Activated naive CD4-positive, alpha-beta T cell treated with anti-CD3 and anti-CD28 coated beads, Interleukin-2, amount 50 U/mL, for 16 hours (primary cell): ENCODE measurements around the gene CLCN3.
"Not testable (repeated sequence)": the region's sequence is repeated elsewhere in the genome, so short reads cannot be mapped to it uniquely, and the experiment has no call there.

Experiments
- DNase-seq: peaks from one replicate; pipeline ENCODE4 v3.0.0-alpha.2; 2020

The CLCN3 gene

DNA sequence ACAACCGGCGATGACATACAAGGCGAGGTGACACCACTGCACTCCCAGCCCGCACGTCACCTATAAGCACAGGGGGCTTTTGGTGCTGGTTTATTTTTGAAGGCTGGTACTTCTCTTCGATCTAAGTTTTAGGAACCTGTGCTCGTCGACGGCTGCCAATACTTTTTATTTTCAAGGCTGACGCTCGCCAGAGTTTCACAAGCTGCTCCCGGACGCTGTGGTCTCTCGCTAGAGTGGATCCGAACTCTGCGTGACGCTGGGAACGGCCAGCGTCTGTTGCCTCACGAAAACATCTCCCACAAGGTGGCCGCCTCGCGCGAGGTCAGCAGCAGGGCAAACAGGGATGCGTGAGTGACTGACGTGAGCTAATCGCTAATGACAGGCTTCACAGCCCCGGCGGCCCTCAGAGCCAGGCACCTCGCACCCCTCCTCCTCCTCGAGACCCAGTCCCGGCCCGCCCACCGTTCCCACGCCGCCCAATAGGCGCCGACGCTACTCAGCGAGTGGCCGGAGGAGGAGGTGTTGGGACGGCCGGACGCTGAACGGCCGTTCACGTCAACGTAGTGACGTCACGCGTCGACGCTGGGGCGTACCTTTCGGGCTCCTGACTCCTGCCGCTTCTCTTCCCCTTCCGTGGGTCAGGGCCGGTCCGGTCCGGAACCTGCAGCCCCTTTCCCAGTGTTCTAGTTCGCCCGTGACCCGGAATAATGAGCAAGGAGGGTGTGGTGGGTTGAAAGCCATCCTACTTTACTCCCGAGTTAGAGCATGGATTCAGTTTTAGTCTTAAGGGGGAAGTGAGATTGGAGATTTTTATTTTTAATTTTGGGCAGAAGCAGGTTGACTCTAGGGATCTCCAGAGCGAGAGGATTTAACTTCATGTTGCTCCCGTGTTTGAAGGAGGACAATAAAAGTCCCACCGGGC lies at the start of gene CLCN3:
Gene CLCN3 (plus strand): TSS at position 621 of the 922 bp plus-strand sequence. CDS start 15,351 bp downstream, outside the sequence.
- DNase-seq, result peak; percentile 82

DNA sequence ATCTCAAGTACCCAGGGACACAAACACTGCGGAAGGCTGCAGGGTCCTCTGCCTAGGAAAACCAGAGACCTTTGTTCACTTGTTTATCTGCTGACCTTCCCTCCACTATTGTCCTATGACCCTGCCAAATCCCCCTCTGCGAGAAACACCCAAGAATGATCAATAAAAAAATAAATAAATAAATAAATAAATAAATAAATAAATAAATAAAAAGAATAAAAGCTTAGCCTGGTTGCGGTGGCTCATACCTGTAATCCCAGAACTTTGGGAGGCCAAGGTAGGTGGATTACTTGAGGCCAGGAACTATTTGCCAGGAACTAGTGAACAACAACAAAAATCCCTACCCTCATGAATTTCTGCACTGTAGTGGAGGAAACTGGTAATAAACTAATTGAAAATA lies 49.4 kb upstream of the CLCN3 start:
- not testable (repeated sequence) for DNase-seq

DNA sequence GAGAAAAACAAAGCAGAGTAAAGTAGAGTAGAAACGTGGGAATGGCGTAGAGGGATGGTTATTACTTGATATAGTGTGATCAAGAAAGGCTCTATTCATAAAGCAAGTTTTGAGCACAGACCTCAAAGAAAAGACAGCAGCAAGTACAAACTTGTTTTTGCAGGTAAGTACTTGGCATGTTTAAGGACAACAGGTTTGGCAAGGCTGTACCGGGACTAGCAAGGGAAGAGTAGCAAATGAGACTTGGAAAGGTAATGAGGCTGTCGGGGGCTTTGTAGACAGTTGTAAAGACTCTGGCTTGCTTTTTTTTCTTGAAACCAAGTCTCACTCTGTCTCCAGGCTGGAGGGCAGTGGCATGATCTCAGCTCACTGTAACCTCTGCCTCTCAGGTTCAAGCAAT lies 48.9 kb upstream of the CLCN3 start:
- DNase-seq, result no peak

DNA sequence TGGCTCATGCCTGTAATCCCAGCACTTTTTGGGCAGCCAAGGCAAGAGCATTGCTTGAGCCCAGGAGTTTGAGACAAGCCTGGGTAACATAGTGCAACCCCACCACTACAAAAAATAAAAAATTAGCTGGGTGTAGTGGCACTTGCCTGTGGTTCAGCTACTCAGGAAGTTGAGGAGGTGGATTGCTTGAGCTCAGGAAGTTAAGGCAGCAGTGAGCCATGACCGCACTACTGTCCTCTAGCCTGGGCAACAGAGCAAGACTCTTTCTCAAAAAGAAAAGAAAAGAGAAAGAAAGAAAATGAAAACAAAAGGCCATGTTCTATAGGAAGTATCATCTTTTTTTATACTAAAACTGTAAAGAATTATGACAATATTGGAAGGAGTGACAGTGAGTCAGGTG lies 46.5 kb upstream of the CLCN3 start:
- DNase-seq, result no peak

DNA sequence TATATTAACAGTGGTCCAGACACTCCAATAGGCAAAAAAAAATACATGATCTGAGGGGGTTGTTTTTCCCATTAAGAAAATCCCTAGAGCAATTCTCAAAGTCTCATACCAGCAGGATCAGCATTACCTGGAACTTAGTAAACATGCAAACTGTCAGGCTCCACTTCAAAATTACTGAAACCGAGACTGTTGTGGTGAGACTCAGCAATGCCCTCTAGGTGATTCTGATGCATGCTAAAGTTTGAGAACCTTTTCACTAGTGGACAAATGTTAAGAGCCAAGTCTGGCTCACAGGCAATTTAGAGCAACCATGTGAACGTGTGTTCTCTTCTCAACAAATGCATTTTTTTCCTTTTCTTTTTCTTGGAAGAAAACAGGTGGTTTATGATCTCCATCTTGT lies 38.2 kb upstream of the CLCN3 start:
- no peak for DNase-seq

DNA sequence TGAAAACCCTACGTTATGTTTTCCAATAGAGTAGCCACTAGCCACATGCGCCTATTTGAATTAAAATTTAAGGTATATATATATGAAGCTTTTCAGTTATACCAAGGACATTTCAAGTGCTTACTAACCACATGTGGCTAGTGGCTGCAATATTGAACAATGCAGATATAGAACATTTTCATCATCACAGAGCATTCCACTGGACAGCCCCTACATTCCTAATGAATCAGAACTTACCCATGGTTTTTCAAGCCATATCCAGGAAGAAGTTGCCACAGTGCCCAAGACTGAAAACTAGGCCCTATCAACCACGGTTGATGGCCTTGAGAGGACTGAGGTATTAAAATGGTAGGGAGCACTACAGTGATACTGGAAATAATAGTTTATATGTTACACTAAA lies 37.7 kb upstream of the CLCN3 start:
- no peak for DNase-seq

DNA sequence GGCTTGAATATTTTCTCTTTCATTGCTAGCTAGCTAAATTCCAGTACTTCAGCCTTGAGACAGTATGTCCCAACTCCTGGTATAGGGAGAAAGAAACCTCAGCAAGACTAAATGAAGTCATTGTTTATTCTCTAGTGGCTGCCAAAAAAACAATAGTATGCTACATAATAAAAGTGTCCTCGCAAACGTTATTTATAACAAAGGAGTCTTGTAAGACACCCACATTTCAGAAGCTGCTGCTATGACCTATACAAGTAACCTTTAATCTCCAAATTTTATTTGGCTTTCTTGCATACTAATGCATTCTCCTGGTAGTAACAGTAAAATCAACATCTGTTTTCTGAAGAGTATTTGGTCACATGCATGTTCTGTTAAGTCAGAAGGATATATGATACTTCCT lies 36.8 kb upstream of the CLCN3 start:
- DNase-seq, result no peak

DNA sequence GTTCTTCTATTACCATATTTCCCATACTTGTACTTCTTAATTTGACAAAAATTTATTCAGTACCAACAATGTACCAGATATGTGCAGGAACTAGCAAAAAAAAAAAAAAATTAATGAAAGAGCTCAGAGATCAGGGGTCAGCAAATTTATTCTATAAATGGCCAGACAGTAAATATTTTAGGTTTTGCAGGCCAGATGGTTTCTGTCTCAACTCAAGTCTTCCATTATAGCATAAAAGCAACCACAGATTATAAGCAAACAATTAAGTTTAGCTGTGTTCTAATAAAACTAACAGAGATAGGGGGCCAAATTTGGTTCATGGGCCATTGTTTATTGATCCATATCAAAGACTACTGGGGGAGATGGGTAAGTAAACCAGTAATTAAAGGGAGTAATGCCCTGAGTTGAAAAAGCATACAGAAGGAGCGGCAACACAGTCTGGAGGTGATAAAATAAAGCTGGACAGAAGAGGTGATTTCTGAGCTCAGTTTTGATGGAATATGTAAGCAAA lies 27.3 kb upstream of the CLCN3 start:
- DNase-seq, result no peak

DNA sequence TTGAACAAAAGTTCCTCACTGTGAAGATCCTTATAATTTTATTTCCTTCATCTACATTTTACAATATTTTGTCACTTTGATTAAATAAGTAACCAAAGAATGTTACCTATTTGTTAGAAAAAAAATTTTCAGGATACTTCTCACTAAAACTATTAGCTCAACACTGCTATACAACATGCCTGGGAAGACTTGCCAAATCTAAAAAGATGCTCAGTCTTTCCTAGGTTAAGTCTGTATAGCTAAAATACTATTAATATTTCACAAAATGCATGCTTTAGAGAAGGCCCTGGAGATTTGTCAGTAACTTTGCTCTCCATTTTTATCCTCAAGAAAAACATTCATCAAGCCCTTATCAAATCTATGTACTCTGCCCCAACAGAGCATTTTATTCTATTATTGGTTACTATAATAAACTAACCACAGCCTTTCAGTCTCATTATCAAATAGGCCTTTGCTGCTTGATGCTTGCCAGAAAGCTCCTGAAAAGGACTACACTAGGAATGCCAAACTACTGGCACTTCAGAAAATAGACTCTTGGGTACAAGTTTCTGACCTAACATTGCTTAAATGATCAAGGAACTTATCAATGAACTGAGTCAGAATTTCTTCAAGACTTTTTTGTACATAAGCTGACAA lies 25.7 kb upstream of the CLCN3 start:
- DNase-seq, result no peak

DNA sequence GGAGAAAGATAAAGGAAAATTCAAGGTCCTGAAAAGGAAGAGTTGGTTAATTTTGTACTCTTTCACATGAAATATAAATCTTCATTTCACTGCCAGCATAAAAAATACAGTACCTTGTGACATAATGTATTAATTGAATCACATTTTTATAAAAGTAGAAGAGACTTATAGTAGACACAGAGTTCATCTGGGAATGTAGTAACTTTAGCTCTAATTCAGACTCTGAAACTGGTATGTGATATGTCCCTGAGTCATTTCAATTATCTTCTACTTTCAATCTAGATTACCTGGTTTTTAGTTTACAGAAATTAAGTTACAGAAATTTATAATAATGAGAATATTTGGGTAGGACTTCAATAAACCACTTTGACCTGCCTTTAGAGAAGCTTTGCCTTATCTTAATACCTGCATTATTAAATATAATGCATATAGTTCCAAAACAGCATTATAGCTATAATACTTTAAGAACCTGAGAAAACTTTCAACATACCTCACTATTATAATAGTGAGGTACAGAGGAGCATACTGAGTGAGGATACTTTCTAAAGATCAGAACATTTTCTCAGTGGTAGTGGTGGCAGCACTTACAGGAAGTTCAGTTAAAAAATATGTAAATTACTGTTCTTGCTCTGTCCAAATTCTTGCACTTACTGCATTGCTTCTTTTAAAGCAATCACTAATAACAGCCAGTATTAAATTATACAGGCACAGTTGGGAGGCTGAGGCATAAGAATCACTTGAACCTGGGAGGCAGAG lies 19.2 kb upstream of the CLCN3 start:
- DNase-seq, result no peak

DNA sequence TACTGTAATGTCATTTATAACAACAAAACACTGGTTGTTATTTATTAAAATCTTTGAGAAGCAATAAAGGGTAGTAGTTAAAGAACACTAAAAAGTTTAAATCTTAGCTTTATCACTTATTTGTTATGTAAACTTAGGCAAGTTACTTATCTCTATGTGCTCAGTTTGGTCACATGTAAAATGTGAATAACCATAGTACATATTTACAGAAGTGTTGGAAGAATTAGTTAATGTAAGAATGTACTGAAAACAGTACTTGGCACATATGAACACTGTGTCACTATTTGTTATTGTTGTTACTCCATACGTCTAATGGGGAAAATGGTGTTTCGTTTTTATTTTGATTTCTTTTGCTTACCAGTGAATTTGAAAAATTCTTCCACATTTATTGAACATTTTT lies 17.1 kb upstream of the CLCN3 start:
- no peak for DNase-seq

DNA sequence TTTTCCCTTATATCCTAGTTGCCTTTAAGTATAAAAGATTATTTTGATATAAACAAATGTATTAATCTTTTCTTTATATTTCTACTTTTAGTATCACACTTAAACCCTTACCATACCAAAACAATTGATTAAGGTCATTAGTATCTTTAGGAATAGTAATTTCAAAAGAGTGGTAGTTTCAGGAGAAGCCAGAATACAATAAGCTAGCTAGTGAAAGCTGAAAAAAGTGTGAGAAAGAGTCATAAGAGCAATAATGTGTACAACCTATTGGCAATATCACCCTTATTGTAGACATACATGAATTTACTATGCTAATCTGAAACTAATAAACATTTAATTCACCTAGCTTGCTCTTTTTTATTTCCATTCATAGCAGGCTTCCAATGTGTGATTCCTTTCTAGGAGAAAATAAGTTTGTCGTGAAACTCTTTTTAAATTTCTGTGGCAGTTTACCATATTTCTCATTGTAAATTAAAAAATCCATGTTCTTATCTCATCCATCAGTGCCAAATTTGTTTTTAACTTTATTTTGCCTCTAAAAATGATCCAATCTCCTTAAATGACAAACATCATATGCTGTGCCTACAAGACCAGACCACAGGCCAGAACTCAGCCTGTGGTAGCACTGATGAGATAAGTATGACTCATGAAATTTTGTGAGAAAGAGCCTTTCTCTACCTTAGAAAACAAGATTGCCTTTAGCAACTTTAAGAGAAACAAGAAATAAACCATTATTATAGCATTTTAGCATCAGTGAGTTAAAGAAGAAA lies 16.1 kb upstream of the CLCN3 start:
- no peak for DNase-seq

DNA sequence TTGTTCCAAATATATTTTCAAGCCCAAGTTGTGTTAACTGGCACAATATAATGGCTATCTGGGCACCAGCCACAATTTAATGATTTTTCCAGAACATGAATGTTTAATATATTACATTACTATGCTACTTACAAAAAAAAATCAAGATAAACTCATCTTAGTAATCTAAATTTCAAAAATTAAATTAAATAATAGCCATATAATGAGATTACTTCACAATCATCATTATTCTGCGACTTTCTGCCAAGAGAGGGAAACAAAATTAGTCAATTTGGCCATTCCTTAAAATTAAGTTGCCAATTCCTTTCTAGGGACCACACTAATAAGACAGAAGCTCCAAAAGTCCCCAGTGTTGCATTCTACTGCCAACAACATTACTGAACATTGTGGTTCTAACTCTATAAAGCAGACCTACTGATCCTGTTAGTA lies 15.5 kb upstream of the CLCN3 start:
- no peak for DNase-seq

DNA sequence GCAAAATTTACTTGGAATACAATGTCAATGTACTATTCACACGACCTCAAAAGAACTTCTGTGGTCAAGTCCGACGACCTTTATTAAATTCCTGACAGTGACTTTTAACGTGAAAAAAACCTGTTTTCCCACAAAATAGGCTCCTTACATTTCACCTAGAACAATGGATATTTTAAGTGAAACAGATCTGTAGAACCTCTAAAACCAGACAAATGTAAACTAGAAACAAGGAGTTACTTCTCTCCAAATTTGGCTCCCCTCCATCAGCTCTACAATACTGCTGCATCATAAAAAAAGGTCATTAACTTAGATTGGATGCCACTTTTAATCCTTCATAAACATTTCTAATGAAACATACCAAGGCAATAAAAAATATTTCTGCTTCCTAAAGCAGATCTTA lies 9.2 kb upstream of the CLCN3 start:
- DNase-seq, result no peak

DNA sequence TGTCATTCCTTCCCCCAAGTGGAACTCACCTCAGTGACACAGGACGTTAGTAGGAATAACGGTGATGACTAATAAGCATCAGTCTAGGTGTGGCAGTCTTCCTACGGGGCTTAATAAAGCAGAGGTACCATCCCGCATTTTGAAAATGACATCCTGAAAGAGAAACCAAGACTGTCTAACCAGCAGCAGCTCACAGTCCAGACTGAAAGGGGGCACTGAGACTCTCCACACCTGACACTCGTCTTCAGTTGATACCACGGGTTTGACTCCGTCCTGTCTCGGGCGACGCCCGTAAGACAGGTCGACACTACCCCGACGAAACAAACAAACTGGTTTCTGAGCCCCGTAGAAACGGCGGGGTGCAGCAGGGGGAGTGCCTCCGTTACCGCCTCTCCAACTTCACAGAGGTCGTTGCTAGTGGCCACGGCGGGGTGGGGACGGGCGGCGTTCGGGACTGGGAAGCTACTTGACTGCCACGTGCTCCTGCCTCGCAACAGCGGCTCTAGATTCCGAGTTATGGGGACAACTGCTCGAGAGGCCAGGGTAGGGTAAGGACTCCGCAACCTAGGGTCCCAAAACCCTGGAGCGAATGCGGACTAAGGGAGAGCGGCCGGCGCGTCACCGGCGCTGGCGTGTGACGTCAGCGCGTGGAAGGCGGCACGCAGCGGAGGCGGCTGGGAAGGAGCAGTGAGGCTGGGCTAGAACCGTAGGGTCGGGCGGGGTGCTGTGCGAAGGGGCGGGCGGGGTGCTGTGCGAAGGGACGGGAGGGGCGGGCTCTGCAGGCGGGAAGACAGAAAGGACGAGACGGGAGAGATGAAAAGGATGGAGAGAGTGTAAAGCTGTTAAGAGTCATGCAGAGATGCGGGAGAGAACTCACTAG lies 8.1 kb upstream of the CLCN3 start, which contains the start of gene NEK1:
Gene NEK1 (minus strand): TSS at position 593 of the 880 bp plus-strand sequence. CDS start 9,953 bp downstream, outside the sequence.
- DNase-seq, result peak; percentile 87

DNA sequence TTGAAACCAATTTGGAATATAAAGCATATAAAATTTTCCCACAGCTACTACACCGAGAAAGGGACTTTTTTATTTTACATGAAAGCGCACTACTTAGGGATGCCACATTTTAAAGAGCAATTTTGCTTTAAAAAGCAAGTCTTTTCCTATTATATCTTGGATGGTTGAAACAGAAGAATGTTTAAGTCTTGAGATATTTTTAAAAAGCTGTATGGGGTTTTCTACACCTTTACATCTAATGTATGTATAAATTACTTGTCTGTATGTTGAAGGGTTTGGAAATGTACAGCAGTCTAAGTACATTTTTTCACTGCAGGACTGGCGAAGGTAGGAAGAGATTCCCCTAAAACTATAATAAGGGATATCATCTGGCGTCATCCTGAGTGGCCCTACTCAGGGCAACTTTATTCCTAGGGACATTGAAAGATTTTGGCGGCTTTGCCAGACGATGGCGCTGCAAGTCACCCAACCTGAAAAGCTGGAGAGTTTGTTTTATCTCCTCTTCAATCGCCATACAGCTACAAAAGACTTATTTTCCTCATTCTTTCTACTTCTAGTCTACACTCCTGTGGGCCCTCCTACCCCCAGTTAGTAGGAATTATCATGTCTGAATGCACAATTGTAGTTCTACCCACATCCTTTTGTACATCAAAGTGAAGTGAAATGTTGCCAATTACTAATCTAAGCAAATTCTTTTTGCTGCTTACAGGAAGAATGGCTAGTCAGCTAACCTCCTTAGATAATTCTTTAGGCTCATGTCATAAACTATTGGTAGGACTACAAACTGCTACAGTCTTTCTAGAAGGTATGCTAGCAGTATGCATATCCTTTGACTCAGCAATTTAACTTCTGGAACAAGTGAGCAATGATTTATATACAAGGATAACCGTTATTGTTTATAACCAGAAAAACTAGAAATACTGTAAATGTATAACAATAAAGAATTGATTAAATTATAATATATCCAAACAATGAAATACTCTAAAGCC lies 7.2 kb upstream of the CLCN3 start:
- DNase-seq, result peak; percentile 65

DNA sequence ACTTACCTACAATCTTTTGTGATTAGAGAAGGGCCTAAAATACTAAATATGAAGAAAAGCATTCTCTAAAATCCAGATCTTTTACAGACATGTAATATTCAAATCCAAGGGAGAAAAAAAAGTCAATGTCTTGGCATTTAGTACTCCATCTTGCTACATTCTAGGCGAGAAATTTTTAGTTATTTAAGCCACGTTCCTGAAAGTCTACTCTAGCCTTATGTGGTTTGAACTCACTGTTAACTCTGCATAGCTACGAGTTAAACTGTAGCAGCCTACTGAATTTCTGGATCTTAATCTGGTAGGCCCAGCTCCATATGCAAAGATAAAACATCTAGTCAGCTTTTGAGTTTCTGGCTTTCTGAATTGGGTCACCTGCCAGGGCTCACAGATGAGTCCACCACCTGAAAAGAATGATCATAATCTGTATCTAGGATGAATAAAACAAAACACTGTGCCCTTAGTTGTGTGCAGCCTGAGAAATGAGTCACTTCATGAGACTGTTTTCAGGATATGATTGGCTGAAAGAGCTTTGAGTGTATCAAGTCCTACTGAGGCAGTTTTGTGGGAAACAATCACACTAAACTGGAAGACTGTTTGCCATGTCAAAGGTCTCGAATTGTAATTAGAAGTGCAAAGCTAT lies 4.8 kb upstream of the CLCN3 start:
- no peak for DNase-seq

DNA sequence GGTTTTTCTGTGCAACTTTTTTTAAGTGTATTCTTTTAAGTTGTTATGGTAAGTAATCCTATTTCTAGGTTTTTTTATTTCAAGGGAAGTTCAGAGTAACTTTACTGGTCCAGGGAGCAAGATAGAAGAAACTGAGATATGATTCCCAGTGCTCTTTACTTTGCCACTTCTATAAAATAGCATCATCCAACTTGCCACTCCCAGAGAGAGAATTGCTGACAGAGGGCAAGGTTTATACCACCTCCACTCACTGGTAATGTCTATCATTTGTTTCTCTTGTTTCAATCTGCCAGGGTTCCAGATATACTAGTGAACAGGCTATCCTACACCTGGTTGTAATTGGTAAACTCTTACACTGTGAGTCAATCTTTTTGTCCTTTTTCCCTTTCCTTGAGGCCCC lies 3.5 kb upstream of the CLCN3 start:
- no peak for DNase-seq

DNA sequence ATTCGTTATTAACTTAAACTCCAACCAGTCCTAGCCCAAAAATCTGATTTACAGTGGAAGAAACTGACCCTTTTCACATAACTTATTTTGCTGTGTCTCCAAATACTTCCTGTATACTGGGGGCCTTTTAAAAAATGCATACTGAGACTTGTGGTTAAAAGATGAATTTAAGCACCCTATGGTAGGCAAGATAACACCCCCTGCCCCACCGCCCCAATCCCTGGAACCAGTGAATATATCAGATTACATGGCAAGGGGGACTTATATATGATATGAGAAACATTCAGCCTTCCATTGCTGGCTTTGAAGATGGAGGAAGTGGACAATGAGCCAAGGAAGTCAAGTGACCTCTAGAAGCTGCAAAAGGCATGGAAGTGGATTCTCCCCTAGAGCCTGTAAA lies 3.1 kb upstream of the CLCN3 start:
- DNase-seq, result no peak

DNA sequence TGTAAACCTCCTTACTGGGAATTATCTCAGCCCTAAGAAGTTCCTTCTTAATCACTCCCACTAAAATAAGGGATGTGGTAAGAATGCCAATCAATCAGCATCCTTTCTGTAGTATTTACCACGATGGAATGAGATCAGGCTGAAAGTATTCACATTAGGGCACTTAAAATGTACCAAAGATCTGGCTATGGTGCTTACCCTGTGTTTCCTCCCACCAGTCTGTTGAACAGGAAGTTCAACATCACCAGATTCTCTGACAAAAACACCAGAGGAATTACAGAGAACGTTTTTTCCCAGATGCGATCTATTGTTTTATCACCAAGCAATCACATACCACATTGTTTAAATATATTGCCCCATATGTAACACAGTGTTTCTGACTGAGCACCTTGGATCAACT lies 2.1 kb upstream of the CLCN3 start:
- DNase-seq, result no peak
